GM23338 (cell line): ENCODE measurements around the gene SP8. TPM values are rescaled to one million over a fixed set of nuclear protein-coding genes. Genes with fewer than 3 reads are reported as not detected.

Experiments
- ATAC-seq: fragments of 200-7000 bp; cut with Tn5 transposase; 3 replicates; pipeline ENCODE4 v1.9.1; 2020
- DNase-seq: peaks from one replicate; pipeline ENCODE4 v3.0.0-alpha.2; 2015; ENCODE audit warnings: low spot score
- H2AFZ ChIP-seq: fragments of 200-600 bp; sonication (generic); 2 replicates; pipeline ENCODE4 v1.8.0; 2016; ENCODE audit warnings: antibody characterized with exemption, mild to moderate bottlenecking, moderate library complexity
- H3F3A ChIP-seq: fragments of 200-600 bp; sonication (generic); replicated peaks from 2 replicates; pipeline ENCODE4 v1.8.0; 2017; ENCODE audit warnings: antibody characterized with exemption, mixed run types, low read depth
- H3K27ac ChIP-seq: fragments of 200-600 bp; sonication (generic); 2 replicates; pipeline ENCODE4 v1.6.1; 2016; ENCODE audit warnings: low read depth
- H3K27me3 ChIP-seq: fragments of 200-600 bp; sonication (generic); 2 replicates; pipeline ENCODE4 v1.8.0; 2016; ENCODE audit warnings: mild to moderate bottlenecking, mixed run types, moderate library complexity; ENCODE audit not compliant: insufficient read depth
- H3K36me3 ChIP-seq: fragments of 200-600 bp; sonication (generic); 2 replicates; pipeline ENCODE4 v1.8.0; 2016; ENCODE audit warnings: mild to moderate bottlenecking; ENCODE audit not compliant: insufficient read depth
- H3K4me1 ChIP-seq: fragments of 200-600 bp; sonication (generic); 2 replicates; pipeline ENCODE4 v1.8.0; 2016; ENCODE audit warnings: mild to moderate bottlenecking, moderate library complexity; ENCODE audit not compliant: insufficient read depth
- H3K4me2 ChIP-seq: fragments of 200-600 bp; sonication (generic); 2 replicates; pipeline ENCODE4 v1.7.1; 2017; ENCODE audit warnings: mixed run types
- H3K4me3 ChIP-seq: fragments of 200-600 bp; sonication (generic); 2 replicates; pipeline ENCODE4 v1.6.1; 2016; ENCODE audit warnings: mixed run types
- H3K79me2 ChIP-seq: fragments of 200-600 bp; sonication (generic); replicated peaks from 2 replicates; pipeline ENCODE4 v1.8.0; 2017; ENCODE audit warnings: mild to moderate bottlenecking; ENCODE audit not compliant: insufficient read depth
- H3K9me2 ChIP-seq: fragments of 200-600 bp; sonication (generic); 2 replicates; pipeline ENCODE4 v1.8.0; 2017; ENCODE audit not compliant: insufficient read depth
- H4K20me1 ChIP-seq: fragments of 200-600 bp; sonication (generic); replicated peaks from 2 replicates; pipeline ENCODE4 v1.8.0; 2017; ENCODE audit warnings: mild to moderate bottlenecking; ENCODE audit not compliant: insufficient read depth
- H3K27ac Mint-ChIP-seq: 2 replicates; pipeline ENCODE4 v1.8.0; 2020; ENCODE audit warnings: inconsistent platforms, mild to moderate bottlenecking, moderate library complexity, mixed read lengths
- H3K27me3 Mint-ChIP-seq: 3 replicates; pipeline ENCODE4 v1.8.0; 2022; ENCODE audit warnings: low read depth, mild to moderate bottlenecking, moderate library complexity, mixed read lengths, inconsistent platforms; ENCODE audit not compliant: insufficient read depth, poor library complexity
- H3K36me3 Mint-ChIP-seq: 3 replicates; pipeline ENCODE4 v1.8.0; 2021; ENCODE audit warnings: low read depth, mild to moderate bottlenecking, inconsistent platforms, moderate library complexity, mixed read lengths
- H3K4me1 Mint-ChIP-seq: 3 replicates; pipeline ENCODE4 v1.8.0; 2020; ENCODE audit warnings: mild to moderate bottlenecking, inconsistent platforms, mixed read lengths
- H3K4me3 Mint-ChIP-seq: 3 replicates; pipeline ENCODE4 v1.8.0; 2021; ENCODE audit warnings: moderate library complexity, mild to moderate bottlenecking, inconsistent platforms, mixed read lengths
- H3K9me3 Mint-ChIP-seq: 3 replicates; pipeline ENCODE4 v1.8.0; 2020; ENCODE audit warnings: moderate library complexity, mild to moderate bottlenecking, inconsistent platforms, mixed read lengths
- CREB1 ChIP-seq: fragments of 250-450 bp; sonication (Bioruptor Pico); IDR thresholded peaks from 2 replicates; pipeline ENCODE4 v1.5.0; 2020; ENCODE audit warnings: low read depth, mild to moderate bottlenecking, moderate library complexity
- CTCF ChIP-seq, 2 experiments: fragments of 200-600 bp in 1 of 2; sonication (generic) in 1 of 2; conservative IDR thresholded peaks; 2 replicates each; pipeline versions ENCODE4 v1.5.1 to v1.6.1; 2016 to 2017; ENCODE audit warnings: antibody characterized with exemption in 2 of 2, low read depth in 2 of 2, mild to moderate bottlenecking in 2 of 2, moderate library complexity in 1 of 2
- ETS1 ChIP-seq: IDR thresholded peaks from 2 replicates; pipeline ENCODE4 v1.6.1; 2016; ENCODE audit warnings: antibody characterized with exemption
- EZH2 ChIP-seq: fragments of 200-600 bp; sonication (generic); IDR thresholded peaks from one replicate; pipeline ENCODE4 v1.8.0; 2017; ENCODE audit warnings: antibody characterized with exemption, mild to moderate bottlenecking, low read depth; ENCODE audit not compliant: unreplicated experiment
- ZNF114 ChIP-seq: fragments of 250-450 bp; sonication (Bioruptor Pico); IDR thresholded peaks from 2 replicates; pipeline ENCODE4 v1.5.0; 2020; ENCODE audit warnings: mild to moderate bottlenecking, moderate library complexity
- polyA plus RNA-seq: library from polyadenylated mRNA; unstranded; fragments of >200 nt; fragmentation: Nextera tagmentation; extraction: Ambion mirVana; gene quantifications from 2 replicates; pipeline ENCODE4 v1.2.1, GENCODE V29; 2016
- total RNA-seq: library from RNA; depleted of rRNA; stranded (reverse); fragments of >200 nt; shearing (Covaris generic); gene quantifications from 2 replicates; pipeline ENCODE4 v1.2.3, GENCODE V29; 2014

SP8 gene
- total and polyA plus RNA-seq, 2 experiments from 2014 or later: 3.7 to 6.7 TPM

- no peaks in the 10 kb centered on the region for H3K9me3 Mint-ChIP-seq
- peak overlapping the region; percentile 97 for H3K27ac Mint-ChIP-seq
- Histone ChIP-seq H2AFZ (no peak overlapping the region), H3K36me3 (no peaks in the 10 kb centered on the region), H3K79me2 (no peaks in the 10 kb centered on the region; the same call in 1 of the 2 replicates), H4K20me1 (no peaks in the 10 kb centered on the region), H3K4me3 (peak overlapping the region; percentile 63), H3F3A (peaks cover 6% of the 10 kb centered on the region), H3K27ac (peak overlapping the region; percentile 95), H3K27me3 (peaks cover 63% of the 10 kb centered on the region), H3K4me2 (peak overlapping the region; percentile 88), H3K9me2 (no peaks in the 10 kb centered on the region), H3K4me1 (peaks cover 58% of the 10 kb centered on the region)
- H3K27me3 Mint-ChIP-seq: peaks cover 39% of the 10 kb centered on the region
- ATAC-seq (peak; percentile 47), DNase-seq (peak; percentile 63)
- H3K4me3 Mint-ChIP-seq: peak overlapping the region; percentile 77
- no peak for TF ChIP-seq CREB1 (CRISPR knock-in tag)
- peak in 1 of 2 experiments; percentile 20; a peak in 1 of 4 replicates for TF ChIP-seq CTCF (conservative IDR thresholded peaks at IDR 0.05; ENCODE audit: low read depth in 2 of 2)
- peak; percentile 91 for TF ChIP-seq EZH2
- H3K36me3 Mint-ChIP-seq: peaks cover 6% of the 10 kb centered on the region
- H3K4me1 Mint-ChIP-seq: peaks cover 48% of the 10 kb centered on the region
Observed at GRCh38 chr7:20783700-20784387, 2.8 kb downstream of the SP8 start.

GRCh38 chr7:20783125-20783699 is 3.5 kb downstream of the SP8 start:
- DNase-seq (peak; percentile 71), ATAC-seq (no peak)
- Mint-ChIP-seq H3K4me1 (peaks cover 41% of the 10 kb centered on the region), H3K27me3 (peaks cover 34% of the 10 kb centered on the region), H3K36me3 (peaks cover 6% of the 10 kb centered on the region), H3K9me3 (no peaks in the 10 kb centered on the region), H3K4me3 (peak overlapping the region; percentile 77), H3K27ac (peak overlapping the region; percentile 97)
- H4K20me1 ChIP-seq: no peaks in the 10 kb centered on the region
- peaks cover 52% of the 10 kb centered on the region for H3K4me1 ChIP-seq
- no peaks in the 10 kb centered on the region for H3K36me3 ChIP-seq
- no peaks in the 10 kb centered on the region; the same call in 1 of the 2 replicates for H3K79me2 ChIP-seq
- TF ChIP-seq ETS1 (peak; percentile 47; the same call in 1 of the 2 replicates), ZNF114 (CRISPR knock-in tag) (no peak)
- peaks cover 8% of the 10 kb centered on the region for H3F3A ChIP-seq
- H3K27ac ChIP-seq: peak overlapping the region; percentile 95
- H2AFZ ChIP-seq: no peak overlapping the region
- H3K4me3 ChIP-seq: peak overlapping the region; percentile 63
- H3K27me3 ChIP-seq: peaks cover 57% of the 10 kb centered on the region
- H3K4me2 ChIP-seq: peak overlapping the region; percentile 88
- no peaks in the 10 kb centered on the region for H3K9me2 ChIP-seq
